Stimulated activated naive CD4-positive, alpha-beta T cell treated with Interleukin-2 at 50 U/mL for 16 hours (primary cell): ENCODE results near the gene PDE2A.

ENCODE experiments used
- DNase-seq: peaks from one replicate; lab custom pipeline; 2025; lab: John Stamatoyannopoulos, UW

The PDE2A gene

DNA sequence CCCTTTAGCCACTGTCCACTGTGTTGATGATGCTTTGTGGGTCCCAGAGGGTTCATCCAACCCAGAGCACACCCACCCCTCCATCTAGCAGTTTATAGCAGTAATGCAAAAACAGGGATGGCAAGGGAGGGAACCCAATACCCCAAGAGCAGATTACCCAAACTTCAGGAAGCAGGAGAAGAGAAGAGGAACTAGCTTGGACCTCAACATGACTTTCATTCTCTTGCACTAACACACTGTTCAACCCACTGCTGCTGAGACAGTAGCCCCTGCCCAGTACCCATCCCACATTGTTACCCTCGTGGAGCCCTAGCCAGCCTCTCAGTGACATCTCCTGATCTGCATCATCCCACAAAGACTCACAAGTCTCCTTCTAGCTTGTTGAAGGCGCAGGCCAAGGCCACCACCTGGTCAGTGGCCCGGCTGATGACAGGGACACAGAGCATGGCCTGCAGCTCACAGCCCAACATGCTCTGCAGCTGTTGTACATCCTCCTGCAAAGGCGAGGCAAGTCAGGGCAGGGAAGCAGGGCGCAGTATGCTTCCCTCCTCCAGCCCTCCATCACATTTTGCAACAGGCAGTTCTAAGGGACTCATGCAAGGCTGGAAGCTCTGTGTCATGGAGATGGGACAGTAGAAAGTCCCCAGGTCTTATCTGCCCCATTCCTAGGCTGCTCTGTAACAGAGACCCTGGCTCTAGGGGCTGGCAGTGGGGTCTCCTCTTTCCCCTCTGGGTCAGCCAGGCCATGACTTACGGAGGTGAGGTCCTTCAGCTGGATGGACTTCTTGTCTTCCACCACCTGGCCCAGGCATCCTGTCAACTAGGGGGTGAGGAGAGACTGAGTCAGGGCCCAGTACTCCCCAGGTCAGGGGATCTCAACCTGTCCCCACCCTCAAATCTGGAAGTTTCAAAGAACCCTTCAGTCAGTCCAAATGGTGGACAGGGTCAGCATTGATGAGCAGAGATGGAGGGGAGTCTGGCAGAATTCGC lies 85.5 kb downstream of the PDE2A start:
- no peak for DNase-seq

DNA sequence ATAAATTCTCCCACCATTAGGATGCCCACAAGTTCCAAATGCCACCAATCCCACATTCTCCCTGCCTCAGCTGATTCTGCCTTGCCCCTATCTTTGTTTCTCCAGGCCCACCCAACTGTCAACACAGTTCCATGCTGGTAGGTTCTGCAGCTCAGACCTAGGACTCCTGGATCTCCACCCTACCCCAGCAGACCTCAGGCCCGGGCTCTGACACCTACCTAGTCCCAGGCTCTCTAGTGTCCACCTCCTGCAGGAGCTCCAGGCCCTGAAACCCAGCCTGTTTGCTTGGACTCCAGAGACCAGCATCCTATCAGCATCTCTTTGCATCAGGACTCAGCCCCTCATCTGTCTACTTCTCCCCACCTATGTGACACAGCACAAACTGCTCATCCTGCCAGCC lies 86.5 kb downstream of the PDE2A start:
- no peak for DNase-seq

DNA sequence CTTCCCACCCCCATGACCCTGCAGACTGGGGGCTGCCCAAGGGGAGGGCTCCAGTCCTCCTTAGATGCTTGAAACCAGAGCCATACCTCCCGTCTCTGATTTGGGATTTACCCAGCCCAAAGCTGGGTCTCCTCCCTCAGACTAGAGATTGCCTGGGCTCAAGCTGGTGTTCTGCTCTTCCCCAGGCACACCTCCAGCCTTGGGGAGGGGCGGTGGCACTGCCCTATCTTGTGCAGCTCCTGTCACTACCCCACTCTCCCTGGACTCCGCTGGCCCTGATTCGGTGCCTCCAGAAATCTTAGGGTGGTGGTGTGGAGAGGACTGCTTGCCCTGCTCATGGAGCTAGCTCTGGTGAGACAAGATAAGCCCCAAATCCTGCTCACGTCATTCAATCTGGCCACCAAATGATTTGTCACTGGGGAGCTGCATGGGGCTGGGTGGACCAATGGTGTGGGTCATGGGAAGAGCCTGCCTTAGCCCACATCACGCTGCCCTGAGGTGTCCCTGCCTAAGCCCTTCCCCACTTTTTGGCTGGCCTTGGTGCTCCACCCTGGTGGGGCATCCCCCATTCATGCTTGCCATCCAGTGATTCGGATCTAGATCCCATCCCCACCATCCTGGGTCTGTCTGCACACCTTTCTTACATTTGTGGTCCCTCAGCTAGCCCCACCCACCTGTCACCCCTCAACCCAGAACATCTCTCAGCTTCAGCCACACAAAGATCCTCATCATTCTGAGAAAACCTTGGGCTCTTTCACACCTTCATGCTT lies 87.7 kb downstream of the PDE2A start:
- no peak for DNase-seq

DNA sequence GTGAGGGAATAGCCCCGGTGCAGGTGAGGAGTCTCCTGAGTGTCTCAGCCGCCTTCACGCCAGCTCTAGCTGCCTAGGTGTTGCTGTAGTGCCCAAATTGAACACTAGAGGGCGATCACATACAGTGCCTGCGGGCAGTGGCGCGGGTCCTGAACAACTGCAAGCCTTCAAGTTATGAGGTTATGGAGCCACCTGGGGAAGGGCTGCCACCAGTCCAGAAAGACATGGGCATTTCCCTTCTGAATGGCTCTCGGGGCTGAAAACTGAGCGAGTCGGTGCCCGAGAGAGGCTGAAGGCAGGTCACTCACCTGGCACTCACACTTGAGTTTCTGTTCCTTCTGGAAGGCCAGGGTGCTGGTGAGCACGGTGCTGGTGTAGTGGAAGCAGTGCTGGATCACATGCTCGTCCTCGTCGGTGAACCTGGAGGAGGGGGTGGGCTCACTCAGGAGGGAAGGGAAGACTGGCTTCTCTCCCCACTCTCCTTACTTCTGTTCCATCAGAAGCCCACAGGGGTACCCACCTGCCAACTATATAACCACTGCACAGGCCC lies 88.4 kb downstream of the PDE2A start:
- peak; percentile 11 for DNase-seq

DNA sequence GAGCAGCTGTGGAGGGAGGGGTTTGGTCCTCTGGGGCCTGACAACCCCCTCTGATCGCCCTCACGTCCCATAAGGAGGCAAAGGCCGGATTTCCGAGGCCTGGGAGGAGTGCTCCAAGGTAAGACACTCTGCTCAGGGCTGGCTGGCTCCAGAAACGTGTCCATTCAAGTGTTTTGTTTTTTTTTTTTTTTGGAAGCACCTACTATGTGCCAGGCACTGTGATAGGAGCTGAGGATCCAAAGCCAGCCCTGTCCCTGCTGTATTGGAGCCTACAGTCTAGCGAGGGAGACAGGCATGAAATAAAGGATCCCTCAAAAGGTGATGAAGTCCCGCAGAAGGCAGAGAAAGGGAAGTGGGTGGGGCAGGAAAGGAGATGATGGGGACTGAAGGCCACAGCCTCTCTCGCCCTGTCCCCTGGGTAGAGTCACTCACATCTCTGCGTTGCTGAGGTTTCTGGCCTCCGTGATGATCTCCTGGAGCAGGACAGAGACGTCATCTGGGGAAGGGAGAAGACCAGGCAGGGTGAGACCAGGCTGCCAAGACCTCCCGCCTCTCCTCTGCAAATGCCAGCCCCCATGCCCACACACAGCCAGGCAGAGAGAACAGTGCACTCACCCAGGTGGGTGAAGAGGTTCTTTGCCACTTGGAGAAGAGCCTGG lies 89.2 kb downstream of the PDE2A start:
- no peak for DNase-seq

DNA sequence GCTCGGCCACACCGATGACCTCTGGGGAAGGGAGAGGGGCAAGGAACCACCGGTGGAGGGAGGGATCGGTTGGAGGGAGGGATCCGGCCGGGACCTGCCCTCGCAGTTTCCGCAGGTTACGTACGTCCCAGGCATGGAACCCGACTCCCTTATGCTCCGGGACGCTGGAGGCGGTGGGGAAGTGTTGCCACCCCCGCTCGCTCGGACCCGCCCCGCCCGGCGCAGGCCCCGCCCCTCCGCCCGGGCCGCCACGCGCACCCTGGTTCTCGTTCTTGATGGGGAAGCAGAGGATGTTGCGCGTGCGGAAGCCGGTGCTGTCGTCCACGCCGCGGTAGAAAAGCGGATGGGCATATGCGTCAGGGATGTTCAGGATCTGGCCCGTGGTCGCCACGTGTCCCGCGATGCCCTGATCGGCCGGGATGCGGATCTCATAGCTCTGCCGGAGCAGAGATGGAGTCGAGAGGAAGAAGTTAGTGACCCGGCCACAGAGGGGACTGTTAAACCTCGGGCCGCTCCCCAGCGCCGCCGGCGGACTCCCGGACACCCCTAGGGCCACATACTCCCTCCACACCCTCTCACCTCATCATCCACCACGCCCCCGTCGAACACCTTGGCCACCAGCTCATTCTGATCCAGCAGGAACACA lies 89.8 kb downstream of the PDE2A start:
- DNase-seq: peak; percentile 45

DNA sequence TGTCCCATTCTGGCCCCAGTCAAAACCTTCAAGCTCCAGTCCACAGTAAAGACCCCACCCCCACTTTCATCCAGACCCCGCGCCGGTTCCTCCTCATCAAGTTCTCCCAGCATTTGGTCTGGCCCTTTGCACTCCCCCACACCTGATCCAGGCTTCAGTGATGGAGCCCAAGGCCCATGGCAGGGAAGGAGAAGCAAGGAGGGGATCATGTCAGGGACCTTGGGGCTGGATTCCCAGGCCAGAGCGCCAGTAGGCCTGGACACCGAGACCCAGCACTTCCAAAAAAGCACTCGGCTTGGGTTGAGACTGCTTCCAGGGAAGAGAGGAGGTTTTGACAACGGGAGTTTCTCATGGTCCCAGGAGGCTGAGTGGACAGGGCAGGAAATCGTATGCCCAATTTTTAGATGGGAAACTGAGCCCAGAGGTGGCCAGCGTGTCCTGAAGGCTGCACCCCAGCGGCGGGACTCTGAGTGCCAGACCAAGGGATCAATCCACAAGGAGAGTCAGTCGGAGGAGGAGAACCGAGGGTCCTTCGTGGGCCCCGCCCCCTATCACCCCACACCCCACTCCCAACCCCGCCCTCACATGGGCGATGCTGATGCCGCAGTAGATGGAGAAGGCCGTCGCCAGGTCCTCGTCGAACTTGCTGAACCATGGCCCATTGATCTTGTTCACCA lies 90.5 kb downstream of the PDE2A start:
- DNase-seq: no peak

DNA sequence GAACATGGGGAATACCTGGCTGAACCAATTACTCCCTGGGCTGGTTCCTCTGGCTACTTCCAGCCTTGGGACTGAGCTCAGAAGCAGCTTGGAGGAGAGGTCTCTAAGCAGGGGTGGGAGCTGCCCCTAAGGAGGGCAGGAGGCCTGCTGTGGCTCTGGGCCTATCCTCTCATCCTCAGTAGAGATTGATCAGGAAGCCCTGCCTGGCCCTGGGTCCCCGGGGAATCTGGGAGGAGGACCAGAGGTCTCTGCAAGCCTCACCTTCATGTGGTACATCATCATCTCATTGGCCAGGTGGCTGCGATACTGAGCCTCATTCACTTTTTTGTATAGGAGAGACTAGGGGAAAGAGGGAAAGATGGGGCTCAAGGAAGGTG lies 91.1 kb downstream of the PDE2A start:
- DNase-seq: no peak

DNA sequence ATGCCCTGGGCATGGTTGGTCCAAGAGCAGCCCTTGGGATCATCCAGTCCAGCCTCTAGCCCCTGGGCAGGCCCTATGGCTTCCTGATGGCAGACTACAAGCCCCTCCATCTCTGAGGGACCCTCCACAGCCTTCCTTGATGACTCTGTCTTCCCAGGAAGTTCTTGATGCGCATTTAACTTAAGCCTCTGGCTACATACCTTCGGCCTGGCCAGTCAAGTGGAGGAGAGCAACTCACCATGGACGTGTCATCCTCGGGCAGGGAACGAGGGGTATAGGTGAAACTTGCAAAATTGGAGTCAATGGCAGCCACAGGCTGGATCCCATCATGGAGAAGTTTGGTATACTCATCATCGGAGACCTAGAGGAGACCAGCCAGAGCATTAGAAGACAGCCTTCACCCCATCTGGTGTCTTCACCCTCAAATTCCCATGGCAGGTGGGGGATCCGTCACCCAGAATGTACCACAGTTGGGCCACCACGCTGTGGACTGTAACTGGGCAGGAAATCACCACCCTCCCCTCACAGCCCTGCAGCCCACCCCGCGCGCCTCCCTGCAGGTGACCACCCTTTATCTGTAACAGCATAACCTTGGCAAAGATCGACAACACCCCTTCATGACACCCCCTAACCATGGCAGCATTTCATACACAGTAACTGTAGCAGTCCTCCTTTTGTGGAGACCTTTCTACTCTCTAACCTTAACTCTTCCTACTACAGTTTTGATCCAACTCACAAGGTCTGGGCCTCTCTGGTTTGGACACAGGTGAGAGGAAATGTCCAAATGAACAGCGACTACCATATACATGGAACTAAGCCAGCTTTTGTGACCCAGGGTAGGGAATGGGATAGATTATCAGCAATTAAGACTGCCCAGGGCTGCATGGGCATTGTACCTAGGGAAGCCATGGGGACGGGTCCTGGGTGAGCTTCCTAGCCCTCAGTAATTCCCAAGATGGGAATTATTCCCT lies 91.7 kb downstream of the PDE2A start:
- no peak for DNase-seq

DNA sequence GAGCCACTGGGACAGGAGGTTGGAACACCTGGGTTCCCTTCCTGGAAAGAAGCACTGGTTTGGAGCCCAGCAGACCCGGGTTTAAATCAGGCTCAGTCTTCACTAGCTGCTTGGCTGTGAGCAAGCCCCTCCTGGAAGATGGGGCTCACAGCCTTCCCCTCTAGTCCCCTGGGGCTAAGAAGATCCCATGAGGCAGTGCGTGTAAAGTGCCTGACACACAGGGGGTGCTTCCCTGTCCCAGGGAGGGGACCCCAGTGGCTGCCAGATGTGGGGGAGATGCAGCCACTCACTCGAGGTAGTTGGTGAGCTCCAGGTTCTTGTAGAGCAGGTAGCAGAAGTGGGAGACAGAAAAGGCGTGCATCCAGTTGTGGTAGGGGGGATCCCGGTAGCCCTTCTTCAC lies 93.2 kb downstream of the PDE2A start:
- no peak for DNase-seq

DNA sequence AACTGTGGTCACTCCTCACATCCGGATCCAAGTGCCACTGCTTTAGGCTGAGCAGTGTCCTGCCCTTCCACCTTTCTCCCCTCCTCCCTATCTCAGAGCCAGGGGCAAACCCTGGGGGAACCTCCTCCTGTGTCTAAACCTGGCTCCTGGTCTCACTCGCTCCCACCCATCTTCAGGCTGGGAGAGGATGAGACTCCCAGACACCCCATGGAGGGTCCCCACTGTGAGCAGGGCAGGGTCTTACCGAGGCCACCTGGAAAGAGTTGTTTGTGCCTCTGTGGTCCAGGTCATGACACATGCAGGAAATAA lies 93.6 kb downstream of the PDE2A start:
- DNase-seq: no peak

DNA sequence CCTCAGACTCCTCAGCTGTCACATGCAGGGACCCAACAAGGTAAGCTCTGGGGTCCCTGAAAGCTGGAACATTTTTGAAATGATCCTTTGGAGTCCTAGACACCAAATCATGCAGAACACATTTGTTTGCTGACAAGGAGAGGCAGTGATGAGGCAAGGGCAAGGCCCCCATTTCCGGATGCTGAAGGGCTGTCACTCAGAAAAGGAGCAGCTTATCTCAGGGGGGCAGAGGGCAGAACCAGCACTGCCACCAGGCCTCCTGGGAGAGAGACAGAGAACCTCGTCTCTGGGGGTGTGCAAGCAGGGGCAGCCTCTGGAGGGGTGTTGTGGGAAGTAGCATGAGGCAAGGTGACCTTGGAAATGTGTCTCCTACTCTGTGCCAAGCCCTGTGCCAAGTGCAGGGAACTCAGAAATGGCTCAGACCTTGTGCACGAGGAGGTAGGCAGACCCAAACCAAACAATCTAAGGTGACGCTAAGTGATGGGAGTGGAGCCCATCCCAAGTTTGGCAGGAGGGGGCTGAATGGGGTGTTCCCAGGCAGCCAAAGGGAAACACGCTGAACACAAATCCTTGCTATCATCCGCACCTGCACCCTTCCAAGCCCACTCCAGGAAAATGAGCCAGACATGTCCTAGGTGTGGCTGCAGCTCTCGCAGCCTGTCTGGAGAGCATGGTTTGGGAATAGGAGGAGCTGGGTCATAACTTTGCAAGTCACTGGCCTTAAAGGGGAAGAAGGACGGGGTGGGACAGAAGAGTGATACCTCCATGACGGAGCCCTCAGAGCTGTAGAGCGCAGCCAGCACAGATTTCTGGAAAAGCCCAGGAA lies 94.2 kb downstream of the PDE2A start:
- DNase-seq: no peak

DNA sequence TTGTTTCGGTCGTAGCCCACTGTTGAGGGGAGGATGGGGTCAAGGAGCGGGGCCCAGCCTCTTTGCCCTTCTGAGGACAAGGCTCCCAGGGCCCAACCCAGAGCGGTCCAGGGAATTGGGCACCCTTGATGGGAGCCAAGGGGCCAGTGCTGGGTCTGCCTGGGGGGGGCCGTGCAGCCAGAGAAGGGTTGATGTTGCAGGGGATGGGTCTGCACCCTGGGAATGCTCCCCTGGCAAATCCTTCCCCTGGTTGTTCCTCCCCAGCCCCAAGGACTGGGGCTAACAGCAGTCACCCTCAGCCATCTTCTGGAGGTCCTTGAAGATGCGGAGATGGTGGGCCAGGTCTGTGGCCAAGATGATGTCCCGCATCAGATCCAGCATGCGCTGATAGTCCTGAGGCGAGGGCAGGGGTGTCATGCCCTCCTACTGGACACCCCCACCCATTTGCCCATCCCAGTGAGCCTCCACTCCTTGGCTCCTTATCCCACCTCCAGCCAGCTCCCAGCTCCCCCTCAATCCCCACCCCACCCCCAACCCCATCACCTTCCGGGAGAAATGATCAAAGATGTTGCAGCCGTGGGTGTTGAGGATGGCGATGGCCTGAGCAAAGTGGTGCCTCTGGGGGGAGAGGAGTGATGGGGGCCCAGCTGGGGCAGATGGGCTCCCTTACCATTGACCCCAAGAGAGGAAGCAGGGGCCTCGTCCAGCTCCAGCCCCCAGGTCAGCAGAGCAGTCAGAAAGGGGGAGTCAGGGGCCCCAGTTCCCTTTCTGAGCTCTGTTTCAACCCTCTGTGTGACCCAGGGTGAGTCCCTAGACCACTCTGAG lies 95.0 kb downstream of the PDE2A start:
- no peak for DNase-seq

DNA sequence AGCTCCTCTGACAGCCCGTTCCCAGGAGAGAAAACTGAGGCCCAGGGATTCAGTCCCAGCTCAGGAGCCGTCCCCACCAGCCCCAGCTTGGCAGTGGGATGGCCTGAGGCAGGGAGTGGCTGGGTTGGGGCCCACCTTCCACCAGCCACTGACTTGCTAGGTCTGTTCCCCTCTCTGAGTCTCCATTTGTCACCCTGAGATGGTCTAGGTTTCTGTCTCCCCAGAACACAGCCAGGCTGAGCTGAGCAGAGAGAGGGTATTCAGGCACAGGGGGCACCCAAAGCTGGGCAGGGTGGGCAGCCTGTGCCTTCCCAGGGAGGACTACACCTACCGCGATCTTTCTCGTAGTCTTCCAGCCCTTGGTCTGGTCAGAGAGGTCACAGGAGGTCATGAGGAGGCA lies 95.7 kb downstream of the PDE2A start:
- no peak for DNase-seq

DNA sequence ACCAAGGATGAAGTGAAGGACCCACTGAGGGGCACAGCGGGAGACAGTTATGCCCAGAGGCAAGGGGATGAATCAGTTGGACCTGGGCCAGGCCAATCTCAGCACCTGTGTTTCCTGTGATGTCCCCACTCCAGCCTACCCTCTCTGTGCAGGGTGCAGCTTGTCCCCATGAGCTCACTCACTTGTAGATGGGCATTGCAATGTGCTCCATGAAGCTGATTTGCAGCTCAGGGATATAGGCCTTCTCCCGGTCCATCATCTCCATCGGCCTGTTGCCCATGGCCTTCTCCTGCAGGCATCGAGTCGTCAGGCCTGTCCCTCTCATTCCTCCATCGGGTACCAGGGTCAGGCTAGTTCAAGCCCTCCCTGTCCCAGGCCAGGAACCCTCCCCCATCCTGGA lies 96.2 kb downstream of the PDE2A start:
- no peak for DNase-seq

DNA sequence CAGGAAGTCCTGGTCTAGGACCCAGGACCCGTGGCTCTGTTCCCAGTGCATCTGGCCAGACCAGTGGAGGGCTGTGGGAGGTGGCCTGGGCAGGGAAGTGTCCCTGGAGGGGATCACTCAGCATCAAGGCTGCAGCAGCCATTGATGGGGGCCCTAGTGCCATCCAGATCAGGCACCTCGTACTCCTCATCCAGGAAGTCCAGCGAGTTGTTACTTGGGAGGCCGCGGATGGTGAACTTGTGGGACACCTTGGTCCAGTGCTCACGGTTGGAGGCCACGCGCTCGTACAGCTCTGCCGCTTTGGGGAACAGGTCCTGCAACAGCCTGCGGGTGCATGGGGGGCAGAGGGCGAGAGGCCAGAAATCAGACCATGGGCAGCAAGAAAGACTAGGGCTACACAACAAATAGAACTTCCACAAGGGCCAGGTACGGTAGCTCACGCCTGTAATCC lies 96.9 kb downstream of the PDE2A start:
- DNase-seq: no peak

DNA sequence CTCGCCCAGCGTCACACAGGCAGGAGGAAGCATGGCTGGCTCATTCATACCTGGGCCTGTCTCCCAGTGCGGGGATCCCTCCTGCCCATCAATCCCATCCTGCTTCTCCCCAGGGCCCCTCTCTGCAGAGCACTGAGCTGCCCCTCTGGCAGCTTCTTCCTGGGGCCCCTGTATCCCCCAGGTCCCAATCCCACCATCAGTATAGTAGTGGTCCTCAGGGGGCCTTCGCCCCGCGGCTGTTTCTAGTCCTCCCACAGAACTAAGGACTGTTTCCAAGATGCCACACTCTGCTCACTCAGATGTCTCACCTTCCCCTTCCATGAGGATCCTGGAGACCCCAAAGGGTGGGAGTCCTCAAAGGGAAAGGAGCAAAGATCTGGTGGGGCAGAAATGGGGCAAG lies 97.6 kb downstream of the PDE2A start:
- no peak for DNase-seq

DNA sequence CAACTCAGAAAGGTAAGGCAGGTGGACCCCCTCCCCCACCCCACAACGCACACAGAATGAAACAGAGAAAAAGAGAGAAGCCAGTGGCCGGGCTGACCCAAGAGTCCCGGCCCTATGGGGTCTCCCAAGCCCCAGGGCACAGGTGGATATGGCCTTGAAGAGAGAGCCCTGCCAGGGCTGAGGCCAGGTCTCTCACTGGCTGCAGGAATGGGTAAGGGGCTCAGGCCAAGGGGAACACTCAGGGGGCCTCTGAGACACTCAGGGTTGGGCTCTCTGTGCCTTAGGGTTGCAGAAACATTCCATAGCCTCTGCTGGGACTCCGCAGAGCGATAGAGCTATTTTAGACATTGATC lies 98.0 kb downstream of the PDE2A start:
- DNase-seq: no peak
